ENCODE results near the gene LPCAT4.
A peak's percentile ranks its signal among the peaks of the same experiment; 100 is the strongest.
"Not testable (repeated sequence)": the region's sequence is repeated elsewhere in the genome, so short reads cannot be mapped to it uniquely, and the experiment has no call there.

LPCAT4 gene

GRCh38 chr15:34362047-34362773 is 4.8 kb downstream of the LPCAT4 start:
- no peak for DNase-seq (ENCODE audit: low spot score)

- DNase-seq (ENCODE audit: low spot score) = no peak
These were observed 5.7 kb downstream of the LPCAT4 start for GRCh38 chr15:34361278-34361677.

GRCh38 chr15:34360298-34360697 is 6.7 kb downstream of the LPCAT4 start:
- no peak for DNase-seq (ENCODE audit: low spot score)

- no peak for DNase-seq (ENCODE audit: low spot score)
These were observed 7.6 kb downstream of the LPCAT4 start for GRCh38 chr15:34359416-34359815.

- no peak for DNase-seq (ENCODE audit: low spot score)
These were observed 8.0 kb downstream of the LPCAT4 start for GRCh38 chr15:34358948-34359347.

- no peak for DNase-seq (ENCODE audit: low spot score)
These were observed 8.6 kb downstream of the LPCAT4 start for GRCh38 chr15:34358367-34358766.

- DNase-seq (ENCODE audit: low spot score) = no peak
These were observed 9.3 kb downstream of the LPCAT4 start for GRCh38 chr15:34357653-34358052.

- no peak for DNase-seq (ENCODE audit: low spot score)
These were observed 11.8 kb downstream of the LPCAT4 start for GRCh38 chr15:34355241-34355640.

- DNase-seq (ENCODE audit: low spot score) = no peak
These were observed 12.7 kb downstream of the LPCAT4 start for GRCh38 chr15:34354286-34354685.

- DNase-seq (ENCODE audit: low spot score) = no peak
These were observed 13.4 kb downstream of the LPCAT4 start for GRCh38 chr15:34353627-34354026.

- not testable (repeated sequence) for DNase-seq (ENCODE audit: low spot score)
These were observed 14.0 kb downstream of the LPCAT4 start for GRCh38 chr15:34352996-34353395.

GRCh38 chr15:34349769-34350168 is 17.2 kb downstream of the LPCAT4 start:
- no peak for DNase-seq (ENCODE audit: low spot score)

- no peak for DNase-seq (ENCODE audit: low spot score)
These were observed 18.2 kb downstream of the LPCAT4 start for GRCh38 chr15:34348735-34349300.

GRCh38 chr15:34347951-34348638 is 18.9 kb downstream of the LPCAT4 start:
- no peak for DNase-seq (ENCODE audit: low spot score)

GRCh38 chr15:34342737-34343575 is 24.0 kb downstream of the LPCAT4 start, which contains the start of the genes NOP10 and NUTM1:
Gene NOP10, minus strand, starts transcription at chr15:34343136. Its CDS starts 63 bp downstream, at chr15:34343073.
Gene NUTM1, plus strand, starts transcription at chr15:34343315. Its CDS starts 382 bp downstream, at chr15:34343697.
- peak; percentile 92 for DNase-seq (ENCODE audit: low spot score)

- DNase-seq (ENCODE audit: low spot score) = not testable (repeated sequence)
These were observed 24.7 kb downstream of the LPCAT4 start for GRCh38 chr15:34342213-34342736.

- DNase-seq (ENCODE audit: low spot score) = no peak
These were observed 25.4 kb downstream of the LPCAT4 start for GRCh38 chr15:34341381-34342212.

GRCh38 chr15:34339946-34340345 is 27.1 kb downstream of the LPCAT4 start:
- no peak for DNase-seq (ENCODE audit: low spot score)

- DNase-seq (ENCODE audit: low spot score) = no peak
These were observed 28.6 kb downstream of the LPCAT4 start for GRCh38 chr15:34338347-34338746.

GRCh38 chr15:34337557-34338306 is 29.3 kb downstream of the LPCAT4 start, which contains the start of gene SLC12A6:
Gene SLC12A6, minus strand, starts transcription at chr15:34337781. Its CDS starts 1,101 bp downstream, at chr15:34336680.
- peak; percentile 88 for DNase-seq (ENCODE audit: low spot score)
